ENCODE measurements around the gene ICAM5. TPM values are rescaled to one million over a fixed set of nuclear protein-coding genes. Genes with fewer than 3 reads are reported as not detected.

ICAM5 gene
- total RNA-seq, 1 experiment from 2014 or later, result 19.5 TPM

DNA sequence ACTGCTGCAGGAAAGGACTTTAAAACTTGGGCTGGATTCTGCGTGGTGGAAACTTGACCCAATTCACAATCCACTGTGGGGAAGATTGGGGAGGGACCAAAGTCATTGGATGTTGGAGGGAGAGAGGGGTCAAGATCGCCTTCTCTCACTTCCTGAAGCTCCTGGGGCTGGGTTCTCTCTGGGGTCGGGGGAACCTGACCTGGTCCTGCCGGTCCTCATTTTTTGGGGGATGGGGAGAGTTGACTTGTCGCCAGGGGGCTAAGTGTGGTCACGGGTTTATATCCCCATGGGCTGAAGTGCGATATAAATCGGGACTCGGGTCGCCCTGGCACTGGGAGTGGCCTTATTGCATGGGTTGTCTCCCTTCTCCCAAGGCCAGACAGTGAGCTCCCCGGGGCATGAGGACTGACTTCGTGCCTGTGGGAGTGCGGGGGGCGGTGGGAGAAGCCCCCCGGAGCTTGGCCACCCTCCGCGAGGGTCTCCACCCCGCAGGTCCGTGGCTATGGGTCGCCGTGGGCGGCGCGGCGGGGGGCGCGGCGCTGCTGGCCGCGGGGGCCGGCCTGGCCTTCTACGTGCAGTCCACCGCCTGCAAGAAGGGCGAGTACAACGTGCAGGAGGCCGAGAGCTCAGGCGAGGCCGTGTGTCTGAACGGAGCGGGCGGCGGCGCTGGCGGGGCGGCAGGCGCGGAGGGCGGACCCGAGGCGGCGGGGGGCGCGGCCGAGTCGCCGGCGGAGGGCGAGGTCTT is 6.3 kb downstream of the ICAM5 start:
- CTCF ChIA-PET, result no interaction called here
- BruUV-seq (replicated peaks), result no TSS peak
- ATAC-seq, result no peak

DNA sequence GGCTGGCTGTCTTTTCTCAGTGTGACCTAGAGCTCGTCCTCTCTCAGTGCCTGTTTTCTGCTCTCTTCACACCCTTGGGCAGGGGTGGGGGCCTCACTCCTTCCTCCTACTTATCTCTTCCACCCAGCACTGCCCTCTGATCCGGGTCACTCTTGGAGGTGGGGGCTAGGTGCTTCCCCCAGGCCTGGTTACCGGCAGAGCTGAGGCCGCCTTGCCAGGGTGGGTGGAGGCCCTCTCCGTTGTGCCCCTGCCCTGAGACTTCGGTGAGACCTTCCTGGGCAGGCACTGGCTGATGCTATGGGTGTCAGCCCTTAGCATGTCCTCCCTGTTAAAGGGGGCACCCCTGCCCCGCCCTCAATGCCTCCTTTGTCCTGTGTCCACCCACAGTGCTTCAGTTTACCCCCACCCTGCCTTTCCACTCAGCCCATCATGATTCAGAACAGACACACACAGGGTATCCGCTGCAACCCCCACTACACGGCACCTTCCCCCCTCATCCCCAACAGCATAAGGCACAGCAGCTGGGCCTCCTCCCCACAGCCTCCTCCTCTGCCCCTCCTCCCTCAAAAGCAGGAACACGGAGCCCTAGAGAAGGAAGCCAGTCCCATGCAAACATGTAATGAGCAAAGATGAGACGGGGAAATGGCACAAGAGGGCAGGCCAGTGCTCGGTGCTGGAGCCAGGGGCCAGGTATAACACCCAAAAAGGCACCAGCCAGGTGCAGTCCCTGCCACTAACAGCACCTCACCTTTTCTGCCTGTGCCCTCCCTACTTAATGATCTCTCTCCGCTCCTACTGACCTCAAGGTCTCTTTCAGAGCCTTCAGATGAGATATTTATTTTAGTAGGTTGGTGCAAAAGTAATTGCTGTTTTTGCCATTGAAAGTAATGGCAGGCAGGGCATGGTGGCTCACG is 10.1 kb downstream of the ICAM5 start:
- peak; percentile 27; the same call in 1 of the 2 replicates for ATAC-seq
- CTCF ChIA-PET, result no interaction called here

More for the DNA sequence above, 6.3 kb downstream of the ICAM5 start:
- no peak for DNase-seq (ENCODE audit: low read depth, low spot score)
- Histone ChIP-seq H3K9me3 (ENCODE audit: control insufficient read depth, insufficient read depth, low read depth, low read length) (no peaks in the 10 kb centered on the region), H3K4me1 (ENCODE audit: control insufficient read depth, insufficient read depth, low read length) (no peaks in the 10 kb centered on the region), H3K27ac (ENCODE audit: low read length) (no peak overlapping the region), H3K36me3 (ENCODE audit: control insufficient read depth, insufficient read depth, low read length) (no peaks in the 10 kb centered on the region), H3K27me3 (ENCODE audit: control insufficient read depth, insufficient read depth, low read length) (no peaks in the 10 kb centered on the region), H3K4me3 (ENCODE audit: low read depth in 2 of 2, low read length in 2 of 2) (no peak overlapping the region)
- intact Hi-C loops (cut with micrococcal nuclease; ENCODE audit: unreplicated experiment), result no loop called here
- TF ChIP-seq TCF7L2 (IDR thresholded peaks at IDR 0.05; ENCODE audit: low read depth, low read length) (no peak), SIN3A (IDR thresholded peaks at IDR 0.05; ENCODE audit: borderline replicate concordance, insufficient read depth, low read depth, low read length) (no peak), POLR2AphosphoS5 (IDR thresholded peaks at IDR 0.05; ENCODE audit: low read depth, low read length) (no peak)
- TF ChIP-seq, protein P1, sequence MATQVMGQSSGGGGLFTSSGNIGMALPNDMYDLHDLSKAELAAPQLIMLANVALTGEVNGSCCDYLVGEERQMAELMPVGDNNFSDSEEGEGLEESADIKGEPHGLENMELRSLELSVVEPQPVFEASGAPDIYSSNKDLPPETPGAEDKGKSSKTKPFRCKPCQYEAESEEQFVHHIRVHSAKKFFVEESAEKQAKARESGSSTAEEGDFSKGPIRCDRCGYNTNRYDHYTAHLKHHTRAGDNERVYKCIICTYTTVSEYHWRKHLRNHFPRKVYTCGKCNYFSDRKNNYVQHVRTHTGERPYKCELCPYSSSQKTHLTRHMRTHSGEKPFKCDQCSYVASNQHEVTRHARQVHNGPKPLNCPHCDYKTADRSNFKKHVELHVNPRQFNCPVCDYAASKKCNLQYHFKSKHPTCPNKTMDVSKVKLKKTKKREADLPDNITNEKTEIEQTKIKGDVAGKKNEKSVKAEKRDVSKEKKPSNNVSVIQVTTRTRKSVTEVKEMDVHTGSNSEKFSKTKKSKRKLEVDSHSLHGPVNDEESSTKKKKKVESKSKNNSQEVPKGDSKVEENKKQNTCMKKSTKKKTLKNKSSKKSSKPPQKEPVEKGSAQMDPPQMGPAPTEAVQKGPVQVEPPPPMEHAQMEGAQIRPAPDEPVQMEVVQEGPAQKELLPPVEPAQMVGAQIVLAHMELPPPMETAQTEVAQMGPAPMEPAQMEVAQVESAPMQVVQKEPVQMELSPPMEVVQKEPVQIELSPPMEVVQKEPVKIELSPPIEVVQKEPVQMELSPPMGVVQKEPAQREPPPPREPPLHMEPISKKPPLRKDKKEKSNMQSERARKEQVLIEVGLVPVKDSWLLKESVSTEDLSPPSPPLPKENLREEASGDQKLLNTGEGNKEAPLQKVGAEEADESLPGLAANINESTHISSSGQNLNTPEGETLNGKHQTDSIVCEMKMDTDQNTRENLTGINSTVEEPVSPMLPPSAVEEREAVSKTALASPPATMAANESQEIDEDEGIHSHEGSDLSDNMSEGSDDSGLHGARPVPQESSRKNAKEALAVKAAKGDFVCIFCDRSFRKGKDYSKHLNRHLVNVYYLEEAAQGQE (IDR thresholded peaks at IDR 0.05; ENCODE audit: insufficient read depth in 1 of 2, low read depth in 2 of 2, low read length in 1 of 2), result no peak
- TF ChIP-seq, protein P2, sequence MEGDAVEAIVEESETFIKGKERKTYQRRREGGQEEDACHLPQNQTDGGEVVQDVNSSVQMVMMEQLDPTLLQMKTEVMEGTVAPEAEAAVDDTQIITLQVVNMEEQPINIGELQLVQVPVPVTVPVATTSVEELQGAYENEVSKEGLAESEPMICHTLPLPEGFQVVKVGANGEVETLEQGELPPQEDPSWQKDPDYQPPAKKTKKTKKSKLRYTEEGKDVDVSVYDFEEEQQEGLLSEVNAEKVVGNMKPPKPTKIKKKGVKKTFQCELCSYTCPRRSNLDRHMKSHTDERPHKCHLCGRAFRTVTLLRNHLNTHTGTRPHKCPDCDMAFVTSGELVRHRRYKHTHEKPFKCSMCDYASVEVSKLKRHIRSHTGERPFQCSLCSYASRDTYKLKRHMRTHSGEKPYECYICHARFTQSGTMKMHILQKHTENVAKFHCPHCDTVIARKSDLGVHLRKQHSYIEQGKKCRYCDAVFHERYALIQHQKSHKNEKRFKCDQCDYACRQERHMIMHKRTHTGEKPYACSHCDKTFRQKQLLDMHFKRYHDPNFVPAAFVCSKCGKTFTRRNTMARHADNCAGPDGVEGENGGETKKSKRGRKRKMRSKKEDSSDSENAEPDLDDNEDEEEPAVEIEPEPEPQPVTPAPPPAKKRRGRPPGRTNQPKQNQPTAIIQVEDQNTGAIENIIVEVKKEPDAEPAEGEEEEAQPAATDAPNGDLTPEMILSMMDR (IDR thresholded peaks at IDR 0.05), result no peak
- POLR2A ChIA-PET, result no interaction called here
- in situ Hi-C loops (cut with HindIII; ENCODE audit: low pct_unique_long_range_greater_than_20kb, low sequenced_read_pairs), result no loop called here

More for the DNA sequence above, 10.1 kb downstream of the ICAM5 start:
- Histone ChIP-seq H3K27me3 (ENCODE audit: control insufficient read depth, insufficient read depth, low read length) (no peaks in the 10 kb centered on the region), H3K36me3 (ENCODE audit: control insufficient read depth, insufficient read depth, low read length) (no peaks in the 10 kb centered on the region), H3K27ac (ENCODE audit: low read length) (no peak overlapping the region), H3K4me1 (ENCODE audit: control insufficient read depth, insufficient read depth, low read length) (no peaks in the 10 kb centered on the region), H3K4me3 (ENCODE audit: low read depth in 2 of 2, low read length in 2 of 2) (no peak overlapping the region), H3K9me3 (ENCODE audit: control insufficient read depth, insufficient read depth, low read depth, low read length) (no peaks in the 10 kb centered on the region)
- no peak for DNase-seq (ENCODE audit: low read depth, low spot score)
- intact Hi-C loops (cut with micrococcal nuclease; ENCODE audit: unreplicated experiment) (no loop called here), in situ Hi-C loops (cut with HindIII; ENCODE audit: low pct_unique_long_range_greater_than_20kb, low sequenced_read_pairs) (no loop called here)
- POLR2A ChIA-PET, result no interaction called here
- BruUV-seq (replicated peaks), result no TSS peak
- TF ChIP-seq, protein P1 (IDR thresholded peaks at IDR 0.05; ENCODE audit: insufficient read depth in 1 of 2, low read depth in 2 of 2, low read length in 1 of 2), result no peak
- no peak for TF ChIP-seq POLR2AphosphoS5 (IDR thresholded peaks at IDR 0.05; ENCODE audit: low read depth, low read length)

All from Panc1 (cell line).